Caco-2 (cell line): ENCODE results near the gene PANX1. TPM values are rescaled to one million over a fixed set of nuclear protein-coding genes. Genes with fewer than 3 reads are reported as not detected.
"Not testable (repeated sequence)": the region's sequence is repeated elsewhere in the genome, so short reads cannot be mapped to it uniquely, and the experiment has no call there.

Experiments
- BruUV-seq: library from RNA; stranded (reverse); fragments of 400-500 nt; replicated peaks from 2 replicates; lab custom pipeline; 2021; lab: Mats Ljungman, UMichigan
- CTCF ChIA-PET: fragments of 300-600 bp; sonication (Branson Sonifier 250); formaldehyde crosslinking; loops from one replicate; lab custom pipeline; 2022; ENCODE audit warnings: antibody characterized with exemption; lab: Charles Lee
- POLR2A ChIA-PET: fragments of 300-600 bp; sonication (Branson Sonifier 250); formaldehyde crosslinking; loops from one replicate; lab custom pipeline; 2022; ENCODE audit warnings: antibody characterized with exemption; lab: Charles Lee
- DNase-seq, 2 experiments: peaks; one replicate each; pipeline versions ENCODE4 v3.0.0 to v3.0.0-alpha.2; 2020 to 2022
- H3K27me3 ChIP-seq: replicated peaks from 2 replicates; pipeline ENCODE4 v1.6.0; 2011; ENCODE audit warnings: low read length; ENCODE audit not compliant: control insufficient read depth, insufficient read depth
- H3K36me3 ChIP-seq: 2 replicates; pipeline ENCODE4 v1.5.1; 2011; ENCODE audit warnings: low read length; ENCODE audit not compliant: control insufficient read depth, insufficient read depth
- H3K4me1 ChIP-seq: fragments of 250-450 bp; sonication (Bioruptor Pico); 2 replicates; pipeline ENCODE4 v1.5.1; 2020; ENCODE audit warnings: mild to moderate bottlenecking
- H3K4me3 ChIP-seq: 2 replicates; pipeline ENCODE4 v1.5.1; 2011; ENCODE audit warnings: low read depth, mild to moderate bottlenecking, control low read depth, low read length
- H3K9me3 ChIP-seq: fragments of 250-450 bp; sonication (Bioruptor Pico); 2 replicates; pipeline ENCODE4 v1.5.1; 2020; ENCODE audit warnings: mild to moderate bottlenecking, moderate library complexity
- H3K27ac Mint-ChIP-seq: one replicate; pipeline ENCODE4 v1.8.0; 2022; ENCODE audit warnings: mixed read lengths; ENCODE audit not compliant: unreplicated experiment
- H3K27me3 Mint-ChIP-seq: one replicate; pipeline ENCODE4 v1.8.0; 2022; ENCODE audit warnings: mixed read lengths; ENCODE audit not compliant: insufficient read depth, unreplicated experiment
- H3K36me3 Mint-ChIP-seq: one replicate; pipeline ENCODE4 v1.8.0; 2022; ENCODE audit warnings: mild to moderate bottlenecking, mixed read lengths; ENCODE audit not compliant: insufficient read depth, unreplicated experiment
- H3K4me1 Mint-ChIP-seq: one replicate; pipeline ENCODE4 v1.8.0; 2022; ENCODE audit warnings: low read depth, mixed read lengths; ENCODE audit not compliant: unreplicated experiment
- H3K4me3 Mint-ChIP-seq: one replicate; pipeline ENCODE4 v1.8.0; 2022; ENCODE audit warnings: mild to moderate bottlenecking, moderate library complexity, mixed read lengths; ENCODE audit not compliant: unreplicated experiment
- H3K9me3 Mint-ChIP-seq: one replicate; pipeline ENCODE4 v1.8.0; 2022; ENCODE audit warnings: mixed read lengths; ENCODE audit not compliant: unreplicated experiment
- intact Hi-C: fragments of 100-400 bp; cut with micrococcal nuclease; formaldehyde crosslinking; loops from one replicate; pipeline ENCODE4 v1.10.0; 2022; ENCODE audit not compliant: unreplicated experiment
- total RNA-seq: library from RNA; stranded (reverse); gene quantifications from 2 replicates; pipeline ENCODE4 v1.2.3, GENCODE V29; 2022
- TF ChIP-seq, protein P1 (sequence below), 2 experiments: fragments of 200-600 bp in 1 of 2; IDR thresholded peaks; 1 replicate in 1 of 2; 2 replicates in 1 of 2; pipeline versions ENCODE4 v1.5.1 to v1.8.0; 2011 to 2022; ENCODE audit warnings: antibody characterized with exemption in 1 of 2, control low read depth in 1 of 2, inconsistent platforms in 1 of 2, low read depth in 1 of 2, low read length in 1 of 2, mild to moderate bottlenecking in 1 of 2, moderate library complexity in 1 of 2; ENCODE audit not compliant: insufficient read depth in 1 of 2, severe bottlenecking in 1 of 2, unreplicated experiment in 1 of 2

Gene PANX1
- total RNA-seq, 1 experiment from 2014 or later = 33.1 TPM

DNA sequence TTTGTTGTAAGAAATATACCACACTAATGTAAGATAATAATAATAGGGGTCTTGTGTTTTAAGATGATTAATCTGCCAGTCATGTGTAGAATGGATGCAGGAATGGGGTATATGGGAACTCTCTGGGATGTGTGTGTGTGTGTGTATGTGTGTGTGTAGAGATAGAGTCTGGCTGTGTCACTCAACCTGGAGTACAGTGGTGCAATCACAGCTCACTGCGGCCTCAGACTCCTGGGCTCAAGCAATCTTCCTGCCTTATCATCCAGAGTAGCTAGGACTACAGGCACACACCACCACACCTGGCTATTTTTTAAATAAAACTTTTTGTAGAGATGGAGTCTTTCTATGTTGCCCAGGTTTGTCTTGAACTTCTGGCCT is 11.5 kb upstream of the PANX1 start:
- Histone ChIP-seq H3K27me3 (no peaks in the 10 kb centered on the region), H3K36me3 (no peaks in the 10 kb centered on the region), H3K4me1 (no peaks in the 10 kb centered on the region), H3K4me3 (no peak overlapping the region), H3K9me3 (0 out of 2 replicates have a peak, but pooled peaks cover 4% of the 10 kb centered on the region)
- no peaks in the 10 kb centered on the region for H3K4me1 Mint-ChIP-seq
- H3K4me3 Mint-ChIP-seq = no peak overlapping the region
- TF ChIP-seq, protein P1, sequence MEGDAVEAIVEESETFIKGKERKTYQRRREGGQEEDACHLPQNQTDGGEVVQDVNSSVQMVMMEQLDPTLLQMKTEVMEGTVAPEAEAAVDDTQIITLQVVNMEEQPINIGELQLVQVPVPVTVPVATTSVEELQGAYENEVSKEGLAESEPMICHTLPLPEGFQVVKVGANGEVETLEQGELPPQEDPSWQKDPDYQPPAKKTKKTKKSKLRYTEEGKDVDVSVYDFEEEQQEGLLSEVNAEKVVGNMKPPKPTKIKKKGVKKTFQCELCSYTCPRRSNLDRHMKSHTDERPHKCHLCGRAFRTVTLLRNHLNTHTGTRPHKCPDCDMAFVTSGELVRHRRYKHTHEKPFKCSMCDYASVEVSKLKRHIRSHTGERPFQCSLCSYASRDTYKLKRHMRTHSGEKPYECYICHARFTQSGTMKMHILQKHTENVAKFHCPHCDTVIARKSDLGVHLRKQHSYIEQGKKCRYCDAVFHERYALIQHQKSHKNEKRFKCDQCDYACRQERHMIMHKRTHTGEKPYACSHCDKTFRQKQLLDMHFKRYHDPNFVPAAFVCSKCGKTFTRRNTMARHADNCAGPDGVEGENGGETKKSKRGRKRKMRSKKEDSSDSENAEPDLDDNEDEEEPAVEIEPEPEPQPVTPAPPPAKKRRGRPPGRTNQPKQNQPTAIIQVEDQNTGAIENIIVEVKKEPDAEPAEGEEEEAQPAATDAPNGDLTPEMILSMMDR (IDR thresholded peaks at IDR 0.05; ENCODE audit: insufficient read depth in 1 of 2, low read depth in 1 of 2, low read length in 1 of 2, severe bottlenecking in 1 of 2, unreplicated experiment in 1 of 2) = no peak
- DNase-seq = no peak
- peaks cover 13% of the 10 kb centered on the region for H3K9me3 Mint-ChIP-seq
- H3K27ac Mint-ChIP-seq = no peak overlapping the region
- H3K36me3 Mint-ChIP-seq = no peaks in the 10 kb centered on the region
- POLR2A ChIA-PET = no interaction called here
- H3K27me3 Mint-ChIP-seq = peaks cover 7% of the 10 kb centered on the region
- CTCF ChIA-PET = interaction anchor here (1.4 kb wide), 1 partner anchor 222 kb away, joined by 3 read pairs; no protein-coding TSS in a partner anchor
- no TSS peak for BruUV-seq
- intact Hi-C loops = no loop called here

DNA sequence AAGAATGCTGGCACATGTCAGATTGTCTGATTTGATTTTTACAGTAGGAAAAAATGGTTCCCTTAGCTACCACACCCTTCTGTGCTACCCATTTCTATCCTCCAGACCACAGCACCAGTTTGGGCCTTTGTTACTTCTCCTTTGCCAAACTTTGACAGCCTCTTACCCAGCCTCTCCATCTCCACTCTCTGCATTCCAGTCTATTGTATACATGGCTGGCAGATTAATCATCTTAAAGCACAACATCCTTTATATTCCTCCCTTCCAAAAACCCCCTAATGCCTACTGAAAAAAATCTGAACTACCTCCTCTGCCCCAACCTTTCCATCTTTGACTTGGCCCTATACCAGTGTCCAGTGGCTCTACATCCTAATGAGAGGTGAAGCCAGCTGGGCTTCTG is 10.8 kb upstream of the PANX1 start:
- ChIA-PET POLR2A (no interaction called here), CTCF (no interaction called here)
- 0 out of 2 replicates have a peak, but pooled peaks cover 4% of the 10 kb centered on the region for H3K9me3 ChIP-seq
- peaks cover 13% of the 10 kb centered on the region for H3K9me3 Mint-ChIP-seq
- H3K4me3 ChIP-seq = no peak overlapping the region
- no peaks in the 10 kb centered on the region for H3K36me3 Mint-ChIP-seq
- intact Hi-C loops = no loop called here
- DNase-seq = no peak
- no peaks in the 10 kb centered on the region for H3K36me3 ChIP-seq
- H3K4me1 Mint-ChIP-seq = no peaks in the 10 kb centered on the region
- BruUV-seq = no TSS peak
- H3K4me3 Mint-ChIP-seq = no peak overlapping the region
- H3K4me1 ChIP-seq = no peaks in the 10 kb centered on the region
- H3K27me3 Mint-ChIP-seq = peaks cover 4% of the 10 kb centered on the region
- no peaks in the 10 kb centered on the region for H3K27me3 ChIP-seq
- TF ChIP-seq, protein P1 (IDR thresholded peaks at IDR 0.05; ENCODE audit: insufficient read depth in 1 of 2, low read depth in 1 of 2, low read length in 1 of 2, severe bottlenecking in 1 of 2, unreplicated experiment in 1 of 2) = no peak
- H3K27ac Mint-ChIP-seq = no peak overlapping the region

DNA sequence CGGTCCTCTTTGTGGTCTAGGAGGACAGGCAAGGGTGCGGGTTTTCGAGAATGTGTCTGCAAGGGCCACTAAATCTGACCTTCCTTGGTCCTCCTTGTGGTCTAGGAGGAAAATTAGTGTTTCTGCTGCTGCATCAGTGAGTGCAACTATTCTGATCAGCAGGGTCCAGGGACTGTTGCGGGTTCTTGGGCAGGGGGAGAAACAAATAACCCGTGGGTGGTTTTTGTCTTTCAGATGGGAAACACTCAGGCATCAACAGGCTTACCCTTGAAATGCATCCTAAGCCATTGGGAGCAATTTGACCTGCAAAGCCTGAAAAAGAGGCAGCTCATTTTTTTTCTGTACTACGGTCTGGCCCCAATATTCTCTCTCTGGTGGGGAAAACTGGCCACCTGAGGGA is 9.0 kb upstream of the PANX1 start:
- POLR2A ChIA-PET = interaction anchor here (1.0 kb wide), 1 partner anchor 9 kb away, joined by 7 read pairs; the partner anchor contains the start of gene PANX1

DNA sequence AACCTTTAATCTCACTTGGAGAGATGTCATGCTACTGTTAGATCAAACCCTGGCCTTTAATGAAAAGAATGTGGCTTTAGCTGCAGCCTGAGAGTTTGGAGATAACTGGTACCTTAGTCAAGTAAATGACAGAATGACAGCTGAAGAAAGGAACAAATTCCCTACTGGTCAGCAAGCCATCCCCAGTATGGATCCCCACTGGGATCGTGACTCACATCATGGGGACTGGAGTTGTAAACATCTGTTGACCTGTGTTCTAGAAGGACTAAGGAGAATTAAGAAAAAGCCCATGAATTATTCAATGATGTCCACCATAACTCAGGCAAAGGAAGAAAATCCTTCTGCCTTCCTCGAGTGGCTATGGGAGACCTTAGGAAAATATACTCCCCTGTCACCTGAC is 8.1 kb upstream of the PANX1 start:
- intact Hi-C loops, H3K4me1 ChIP-seq, H3K27me3 Mint-ChIP-seq, H3K4me1 Mint-ChIP-seq, DNase-seq, H3K36me3 ChIP-seq, POLR2A ChIA-PET, H3K9me3 ChIP-seq, H3K36me3 Mint-ChIP-seq, H3K4me3 Mint-ChIP-seq, BruUV-seq, H3K9me3 Mint-ChIP-seq, H3K4me3 ChIP-seq, H3K27me3 ChIP-seq, H3K27ac Mint-ChIP-seq, CTCF ChIA-PET: not testable (repeated sequence)

More for the DNA sequence above, 9.0 kb upstream of the PANX1 start:
- DNase-seq, H3K9me3 Mint-ChIP-seq, H3K4me3 Mint-ChIP-seq, H3K36me3 Mint-ChIP-seq, H3K36me3 ChIP-seq, H3K4me1 Mint-ChIP-seq, H3K4me3 ChIP-seq, H3K4me1 ChIP-seq, H3K27ac Mint-ChIP-seq, BruUV-seq, H3K9me3 ChIP-seq, H3K27me3 Mint-ChIP-seq, H3K27me3 ChIP-seq, CTCF ChIA-PET: not testable (repeated sequence)
- intact Hi-C loops = loop anchor here (1.0 kb wide), 1 partner anchor 15 kb away; no protein-coding TSS in a partner anchor
